Measurements from ENCODE around the gene ATXN1. TPM values are rescaled to one million over a fixed set of nuclear protein-coding genes. Genes with fewer than 3 reads are reported as not detected.

Gene ATXN1
- total and polyA plus RNA-seq, 2 donors from 2014 or later, result 4.2 to 58.2 TPM

GRCh38 chr6:16339265-16339587 is 422.0 kb downstream of the ATXN1 start:
- Histone ChIP-seq H3K4me3 (ENCODE audit: low read length in 3 of 3) (no peak overlapping the region), H3K4me1 (ENCODE audit: control insufficient read depth in 2 of 3, insufficient read depth in 2 of 3, low read depth in 1 of 3, low read length in 3 of 3) (peaks cover 0 to 10% (median 6%) of the 10 kb centered on the region in 3 donors), H3K9me3 (ENCODE audit: control insufficient read depth in 2 of 3, insufficient read depth in 1 of 3, low read length in 3 of 3) (no peaks in the 10 kb centered on the region), H3K27ac (ENCODE audit: low read depth in 2 of 2, low read length in 2 of 2) (no peak overlapping the region), H3K27me3 (ENCODE audit: control insufficient read depth, insufficient read depth, low read length) (no peaks in the 10 kb centered on the region), H3K9ac (ENCODE audit: low read length in 3 of 3) (no peak overlapping the region), H3K36me3 (ENCODE audit: control insufficient read depth in 2 of 3, insufficient read depth in 3 of 3, low read length in 3 of 3) (no peaks in the 10 kb centered on the region)
- TF ChIP-seq CTCF (IDR thresholded peaks at IDR 0.05; ENCODE audit: borderline replicate concordance, extremely low read depth, insufficient read depth), result no peak
- FAIRE-seq, result no peak
- intact Hi-C loops (cut with DNase I), result loop anchor here (10.0 kb wide), 1 partner anchor 426 kb away; the partner anchor contains the start of gene ATXN1
- DNase-seq, result no peak

DNA sequence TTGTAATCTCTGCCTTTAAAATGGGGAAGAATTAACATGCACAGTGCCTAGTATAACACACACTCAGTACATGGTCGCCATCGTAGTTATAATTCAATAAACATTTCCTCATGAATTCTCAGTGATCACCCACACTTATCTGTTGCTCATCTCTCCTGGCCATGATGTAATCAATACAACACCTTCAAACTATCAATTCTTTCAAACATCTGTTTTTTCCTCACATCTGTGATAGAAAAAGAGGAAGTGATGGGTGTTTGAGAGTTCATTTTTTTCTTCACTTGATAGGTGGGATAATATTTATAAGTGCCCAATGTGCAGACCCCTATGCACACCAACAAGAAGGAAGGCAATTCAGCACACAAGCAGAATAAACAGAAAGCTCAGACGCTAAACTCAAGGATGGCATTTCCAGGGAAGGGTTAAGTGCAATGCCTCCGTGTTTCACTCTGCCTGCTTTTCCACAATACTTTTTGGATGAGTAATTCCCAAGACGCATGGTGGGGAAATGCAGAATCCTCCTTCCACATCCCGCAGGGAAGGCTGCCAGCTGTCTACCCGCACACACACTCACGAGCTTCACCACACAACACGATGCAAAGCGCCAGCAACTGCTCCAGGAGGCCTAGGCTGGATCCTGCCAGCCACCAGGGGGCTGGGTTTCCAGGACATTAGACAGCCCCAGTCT is 422.5 kb downstream of the ATXN1 start:
- peak in 4 of 5 donors; percentile 59 to 89 (median 77) for DNase-seq
- peak overlapping the region in 1 of 3 donors; percentile 0 for H3K9ac ChIP-seq (ENCODE audit: low read length in 3 of 3)
- no peak overlapping the region for H3K27ac ChIP-seq (ENCODE audit: low read depth in 2 of 2, low read length in 2 of 2)
- no peaks in the 10 kb centered on the region for H3K36me3 ChIP-seq (ENCODE audit: control insufficient read depth in 2 of 3, insufficient read depth in 3 of 3, low read length in 3 of 3)
- peak; percentile 25 for TF ChIP-seq CTCF (IDR thresholded peaks at IDR 0.05; ENCODE audit: borderline replicate concordance, extremely low read depth, insufficient read depth)
- peaks cover 0 to 10% (median 6%) of the 10 kb centered on the region in 3 donors for H3K4me1 ChIP-seq (ENCODE audit: control insufficient read depth in 2 of 3, insufficient read depth in 2 of 3, low read depth in 1 of 3, low read length in 3 of 3)
- intact Hi-C loops (cut with DNase I), result loop anchor here (10.0 kb wide), 1 partner anchor 426 kb away; the partner anchor contains the start of gene ATXN1
- no peaks in the 10 kb centered on the region for H3K27me3 ChIP-seq (ENCODE audit: control insufficient read depth, insufficient read depth, low read length)
- H3K9me3 ChIP-seq (ENCODE audit: control insufficient read depth in 2 of 3, insufficient read depth in 1 of 3, low read length in 3 of 3), result no peaks in the 10 kb centered on the region
- H3K4me3 ChIP-seq (ENCODE audit: low read length in 3 of 3), result no peak overlapping the region
- no peak for FAIRE-seq

- intact Hi-C loops (cut with DNase I), result loop anchor here (10.0 kb wide), 1 partner anchor 427 kb away; the partner anchor contains the start of gene ATXN1
- Histone ChIP-seq H3K27ac (ENCODE audit: low read depth in 2 of 2, low read length in 2 of 2) (peak overlapping the region in 1 of 2 donors; percentile 9), H3K9ac (ENCODE audit: low read length in 3 of 3) (no peak overlapping the region), H3K4me3 (ENCODE audit: low read length in 3 of 3) (no peak overlapping the region), H3K36me3 (ENCODE audit: control insufficient read depth in 2 of 3, insufficient read depth in 3 of 3, low read length in 3 of 3) (no peaks in the 10 kb centered on the region), H3K9me3 (ENCODE audit: control insufficient read depth in 2 of 3, insufficient read depth in 1 of 3, low read length in 3 of 3) (no peaks in the 10 kb centered on the region), H3K27me3 (ENCODE audit: control insufficient read depth, insufficient read depth, low read length) (no peaks in the 10 kb centered on the region), H3K4me1 (ENCODE audit: control insufficient read depth in 2 of 3, insufficient read depth in 2 of 3, low read depth in 1 of 3, low read length in 3 of 3) (peaks cover 0 to 10% (median 6%) of the 10 kb centered on the region in 3 donors)
- DNase-seq, result peak; percentile 68 to 97 (median 81)
- TF ChIP-seq CTCF (IDR thresholded peaks at IDR 0.05; ENCODE audit: borderline replicate concordance, extremely low read depth, insufficient read depth), result no peak
- no peak for FAIRE-seq
These were observed 423.8 kb downstream of the ATXN1 start for GRCh38 chr6:16337295-16337975.
